ENCODE measurements around the gene CREG1. TPM values are rescaled to one million over a fixed set of nuclear protein-coding genes. Genes with fewer than 3 reads are reported as not detected.

Gene CREG1
- polyA plus RNA-seq, 2 donors = 41.9 to 72.7 TPM

DNA sequence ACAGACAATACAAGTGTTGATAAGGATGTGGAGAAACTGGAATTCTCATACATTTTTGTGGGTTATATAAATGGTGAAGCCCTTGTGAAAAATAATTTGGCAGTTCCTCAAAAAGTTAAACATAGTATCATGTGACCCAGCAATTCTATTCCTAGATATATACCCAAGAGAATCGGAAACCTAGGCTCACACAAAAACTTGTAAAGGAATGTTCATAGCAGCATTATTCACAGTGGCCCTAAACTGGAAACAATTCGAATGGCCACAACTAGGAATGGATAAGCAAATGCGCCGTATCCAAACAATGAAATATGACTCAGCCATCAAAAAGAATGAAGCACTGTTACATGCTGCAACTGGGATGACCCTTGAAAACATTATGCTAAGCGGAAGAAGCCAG is 31.3 kb downstream of the CREG1 start:
- Histone ChIP-seq H3K36me3 (ENCODE audit: control insufficient read depth in 2 of 2, insufficient read depth in 2 of 2, low read length in 1 of 2) (no peaks in the 10 kb centered on the region), H3K4me1 (ENCODE audit: control insufficient read depth in 2 of 2, insufficient read depth in 2 of 2, low read length in 1 of 2) (no peaks in the 10 kb centered on the region), H3K27ac (ENCODE audit: low read depth in 2 of 2, low read length in 1 of 2) (no peak overlapping the region), H3K27me3 (ENCODE audit: control insufficient read depth in 1 of 2, insufficient read depth in 2 of 2, low read length in 2 of 2) (no peaks in the 10 kb centered on the region), H3K4me3 (ENCODE audit: low read depth in 1 of 2, low read length in 2 of 2) (no peak overlapping the region), H3K9me3 (ENCODE audit: control insufficient read depth in 2 of 2, insufficient read depth in 1 of 2, low read depth in 1 of 2, low read length in 1 of 2) (no peaks in the 10 kb centered on the region)
- 93 to 94% methylated on average over 5 of the region's 5 CpGs for WGBS, 2 donors

DNA sequence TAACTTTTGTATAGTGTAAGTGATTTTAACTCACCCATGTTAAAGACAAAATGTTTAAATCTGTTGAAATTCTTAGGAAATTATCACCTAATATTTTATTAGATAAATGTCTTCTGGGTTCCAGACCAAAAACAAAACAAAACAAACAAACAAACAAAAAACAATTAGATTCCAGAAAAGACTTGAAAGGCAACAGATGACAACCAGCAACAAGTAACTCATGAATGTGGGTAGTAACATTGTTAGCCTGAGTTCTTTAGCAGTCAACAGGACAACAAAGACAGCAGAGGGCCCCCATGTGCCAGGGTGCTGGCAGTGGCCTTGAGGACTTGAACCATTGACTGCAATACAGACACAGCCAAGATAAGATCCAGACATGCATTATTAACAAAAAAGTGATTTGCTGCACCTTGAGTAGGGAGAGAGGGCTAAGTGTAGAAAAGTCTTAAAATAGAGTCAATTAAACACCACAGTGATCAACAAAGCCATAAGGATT is 32.8 kb downstream of the CREG1 start:
- H3K36me3 ChIP-seq (ENCODE audit: control insufficient read depth in 2 of 2, insufficient read depth in 2 of 2, low read length in 1 of 2) = no peaks in the 10 kb centered on the region
- no peaks in the 10 kb centered on the region for H3K27me3 ChIP-seq (ENCODE audit: control insufficient read depth in 1 of 2, insufficient read depth in 2 of 2, low read length in 2 of 2)
- no peak overlapping the region for H3K4me3 ChIP-seq (ENCODE audit: low read depth in 1 of 2, low read length in 2 of 2)
- no peaks in the 10 kb centered on the region for H3K4me1 ChIP-seq (ENCODE audit: control insufficient read depth in 2 of 2, insufficient read depth in 2 of 2, low read length in 1 of 2)
- H3K27ac ChIP-seq (ENCODE audit: low read depth in 2 of 2, low read length in 1 of 2) = no peak overlapping the region
- H3K9me3 ChIP-seq (ENCODE audit: control insufficient read depth in 2 of 2, insufficient read depth in 1 of 2, low read depth in 1 of 2, low read length in 1 of 2) = no peaks in the 10 kb centered on the region

DNA sequence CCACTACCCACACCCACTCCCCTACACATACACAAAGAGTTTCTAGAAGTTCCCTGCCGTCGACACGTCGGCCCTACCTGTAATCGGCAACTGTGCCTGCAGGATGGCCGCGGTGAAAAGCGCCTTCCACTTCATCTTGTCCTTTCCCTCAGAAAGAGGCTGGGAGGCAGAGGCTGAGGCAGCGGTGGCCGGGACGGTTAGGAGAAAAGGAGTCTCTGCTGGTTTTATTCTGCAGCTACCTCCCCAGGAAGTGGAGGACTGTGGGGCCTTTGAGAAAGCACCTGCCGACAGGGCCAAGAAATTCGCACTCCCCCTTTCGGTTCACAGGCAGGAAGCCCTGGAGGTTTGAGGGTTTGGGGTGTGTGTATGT is 35.2 kb downstream of the CREG1 start, which contains the start of gene CD247:
Gene CD247, minus strand, starts transcription at position 199 of the 370 bp plus-strand sequence. Its CDS starts 64 bp downstream, at position 135.
- WGBS, 2 donors = 76 to 77% methylated on average over 14 of the region's 14 CpGs
- Histone ChIP-seq H3K27me3 (ENCODE audit: control insufficient read depth in 1 of 2, insufficient read depth in 2 of 2, low read length in 2 of 2) (no peaks in the 10 kb centered on the region), H3K4me3 (ENCODE audit: low read depth in 1 of 2, low read length in 2 of 2) (peak within 1 kb of the TSS; percentile 2 to 39), H3K4me1 (ENCODE audit: control insufficient read depth in 2 of 2, insufficient read depth in 2 of 2, low read length in 1 of 2) (no peaks in the 10 kb centered on the region), H3K9me3 (ENCODE audit: control insufficient read depth in 2 of 2, insufficient read depth in 1 of 2, low read depth in 1 of 2, low read length in 1 of 2) (no peaks in the 10 kb centered on the region), H3K27ac (ENCODE audit: low read depth in 2 of 2, low read length in 1 of 2) (peak within 1 kb of the TSS; percentile 13 to 40), H3K36me3 (ENCODE audit: control insufficient read depth in 2 of 2, insufficient read depth in 2 of 2, low read length in 1 of 2) (no peaks in the 10 kb centered on the region)

DNA sequence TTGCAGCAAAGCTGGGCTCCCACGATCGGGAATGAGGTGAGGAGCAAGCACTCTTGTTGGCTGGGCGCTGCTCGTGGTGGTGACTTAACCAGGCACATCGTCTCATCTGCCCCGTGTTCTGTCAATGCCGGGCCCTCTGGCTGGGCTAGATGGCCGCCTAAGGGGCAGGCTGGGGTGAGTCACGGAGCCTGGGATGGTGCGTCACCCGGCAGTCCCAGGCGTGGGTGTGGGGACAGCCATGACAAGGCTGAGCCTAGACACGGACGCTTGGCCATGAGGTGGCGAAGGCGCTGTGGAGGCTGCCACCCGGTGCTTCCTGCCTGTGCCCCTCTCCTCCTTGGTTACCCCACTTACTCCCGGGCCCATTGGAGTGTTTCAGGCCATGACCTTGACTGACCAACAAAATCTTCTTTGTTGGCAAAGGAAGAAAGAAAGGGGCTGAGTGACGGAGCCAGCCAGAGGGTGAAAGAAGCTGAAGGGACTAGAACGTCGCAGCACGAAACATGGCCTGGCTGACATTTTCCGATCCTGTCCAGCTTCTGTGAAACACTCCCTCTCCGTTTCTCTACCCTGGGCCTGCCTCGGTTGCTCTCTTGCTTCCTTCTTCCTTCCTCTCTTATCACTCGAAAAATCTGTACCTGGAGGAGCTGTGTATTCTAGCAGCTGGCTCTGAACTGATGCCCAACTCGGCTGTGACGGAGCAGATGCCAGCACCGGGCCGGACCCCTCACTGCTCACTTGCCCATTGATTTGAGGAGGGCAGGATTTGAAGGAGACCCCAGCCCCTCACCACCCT is 35.8 kb downstream of the CREG1 start:
- H3K9me3 ChIP-seq (ENCODE audit: control insufficient read depth in 2 of 2, insufficient read depth in 1 of 2, low read depth in 1 of 2, low read length in 1 of 2) = no peaks in the 10 kb centered on the region
- H3K27ac ChIP-seq (ENCODE audit: low read depth in 2 of 2, low read length in 1 of 2) = peak overlapping the region; percentile 13 to 40
- peak overlapping the region; percentile 2 to 39 for H3K4me3 ChIP-seq (ENCODE audit: low read depth in 1 of 2, low read length in 2 of 2)
- H3K4me1 ChIP-seq (ENCODE audit: control insufficient read depth in 2 of 2, insufficient read depth in 2 of 2, low read length in 1 of 2) = no peaks in the 10 kb centered on the region
- no peaks in the 10 kb centered on the region for H3K27me3 ChIP-seq (ENCODE audit: control insufficient read depth in 1 of 2, insufficient read depth in 2 of 2, low read length in 2 of 2)
- H3K36me3 ChIP-seq (ENCODE audit: control insufficient read depth in 2 of 2, insufficient read depth in 2 of 2, low read length in 1 of 2) = no peaks in the 10 kb centered on the region
- WGBS, 2 donors = 79 to 84% methylated on average over 30 of the region's 30 CpGs

- no peaks in the 10 kb centered on the region for H3K9me3 ChIP-seq (ENCODE audit: control insufficient read depth in 2 of 2, insufficient read depth in 1 of 2, low read depth in 1 of 2, low read length in 1 of 2)
- no peaks in the 10 kb centered on the region for H3K36me3 ChIP-seq (ENCODE audit: control insufficient read depth in 2 of 2, insufficient read depth in 2 of 2, low read length in 1 of 2)
- WGBS, 2 donors = 78 to 80% methylated on average over 19 of the region's 19 CpGs
- no peaks in the 10 kb centered on the region for H3K4me1 ChIP-seq (ENCODE audit: control insufficient read depth in 2 of 2, insufficient read depth in 2 of 2, low read length in 1 of 2)
- H3K4me3 ChIP-seq (ENCODE audit: low read depth in 1 of 2, low read length in 2 of 2) = peak overlapping the region; percentile 2 to 39
- no peaks in the 10 kb centered on the region for H3K27me3 ChIP-seq (ENCODE audit: control insufficient read depth in 1 of 2, insufficient read depth in 2 of 2, low read length in 2 of 2)
- peak overlapping the region; percentile 13 to 16 for H3K27ac ChIP-seq (ENCODE audit: low read depth in 2 of 2, low read length in 1 of 2)
These were observed 36.9 kb downstream of the CREG1 start for GRCh38 chr1:167516404-167517388.

- Histone ChIP-seq H3K27me3 (ENCODE audit: control insufficient read depth in 1 of 2, insufficient read depth in 2 of 2, low read length in 2 of 2) (no peaks in the 10 kb centered on the region), H3K36me3 (ENCODE audit: control insufficient read depth in 2 of 2, insufficient read depth in 2 of 2, low read length in 1 of 2) (no peaks in the 10 kb centered on the region), H3K4me1 (ENCODE audit: control insufficient read depth in 2 of 2, insufficient read depth in 2 of 2, low read length in 1 of 2) (no peaks in the 10 kb centered on the region), H3K9me3 (ENCODE audit: control insufficient read depth in 2 of 2, insufficient read depth in 1 of 2, low read depth in 1 of 2, low read length in 1 of 2) (no peaks in the 10 kb centered on the region), H3K4me3 (ENCODE audit: low read depth in 1 of 2, low read length in 2 of 2) (no peak overlapping the region), H3K27ac (ENCODE audit: low read depth in 2 of 2, low read length in 1 of 2) (no peak overlapping the region)
- 79 to 82% methylated on average over 4 of the region's 4 CpGs for WGBS, 2 donors
These were observed 37.7 kb downstream of the CREG1 start for GRCh38 chr1:167515893-167516321.

GRCh38 chr1:167515461-167515860 is 38.1 kb downstream of the CREG1 start:
- no peak overlapping the region for H3K4me3 ChIP-seq (ENCODE audit: low read depth in 1 of 2, low read length in 2 of 2)
- H3K36me3 ChIP-seq (ENCODE audit: control insufficient read depth in 2 of 2, insufficient read depth in 2 of 2, low read length in 1 of 2) = no peaks in the 10 kb centered on the region
- peaks cover 0 to 3% of the 10 kb centered on the region in 2 donors for H3K4me1 ChIP-seq (ENCODE audit: control insufficient read depth in 2 of 2, insufficient read depth in 2 of 2, low read length in 1 of 2)
- no peaks in the 10 kb centered on the region for H3K9me3 ChIP-seq (ENCODE audit: control insufficient read depth in 2 of 2, insufficient read depth in 1 of 2, low read depth in 1 of 2, low read length in 1 of 2)
- H3K27me3 ChIP-seq (ENCODE audit: control insufficient read depth in 1 of 2, insufficient read depth in 2 of 2, low read length in 2 of 2) = no peaks in the 10 kb centered on the region
- 82 to 94% methylated on average over 3 of the region's 3 CpGs for WGBS, 2 donors
- H3K27ac ChIP-seq (ENCODE audit: low read depth in 2 of 2, low read length in 1 of 2) = no peak overlapping the region

DNA sequence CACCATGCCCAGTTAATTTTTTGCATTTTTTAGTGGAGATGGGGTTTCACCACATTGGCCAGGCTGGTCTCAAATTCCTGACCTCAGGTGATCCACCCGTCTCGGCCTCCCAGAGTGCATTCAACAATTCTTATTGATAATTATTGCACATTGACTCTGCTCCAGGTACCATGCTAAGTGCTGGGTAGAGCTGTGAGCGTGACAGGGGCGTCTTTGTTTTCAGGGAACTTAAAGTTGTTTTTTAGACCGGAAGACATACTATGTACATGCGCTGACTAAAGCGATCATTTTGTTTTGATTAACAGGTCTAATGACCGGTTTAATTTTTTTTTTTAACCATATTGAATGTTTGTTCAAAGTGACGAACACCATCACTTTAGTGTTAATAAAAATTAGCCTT is 39.3 kb downstream of the CREG1 start:
- peaks cover 3 to 6% of the 10 kb centered on the region in 2 donors for H3K4me1 ChIP-seq (ENCODE audit: control insufficient read depth in 2 of 2, insufficient read depth in 2 of 2, low read length in 1 of 2)
- H3K36me3 ChIP-seq (ENCODE audit: control insufficient read depth in 2 of 2, insufficient read depth in 2 of 2, low read length in 1 of 2) = no peaks in the 10 kb centered on the region
- no peaks in the 10 kb centered on the region for H3K27me3 ChIP-seq (ENCODE audit: control insufficient read depth in 1 of 2, insufficient read depth in 2 of 2, low read length in 2 of 2)
- H3K9me3 ChIP-seq (ENCODE audit: control insufficient read depth in 2 of 2, insufficient read depth in 1 of 2, low read depth in 1 of 2, low read length in 1 of 2) = no peaks in the 10 kb centered on the region
- no peak overlapping the region for H3K27ac ChIP-seq (ENCODE audit: low read depth in 2 of 2, low read length in 1 of 2)
- H3K4me3 ChIP-seq (ENCODE audit: low read depth in 1 of 2, low read length in 2 of 2) = no peak overlapping the region
- 77 to 86% methylated on average over 9 of the region's 9 CpGs for WGBS, 2 donors

DNA sequence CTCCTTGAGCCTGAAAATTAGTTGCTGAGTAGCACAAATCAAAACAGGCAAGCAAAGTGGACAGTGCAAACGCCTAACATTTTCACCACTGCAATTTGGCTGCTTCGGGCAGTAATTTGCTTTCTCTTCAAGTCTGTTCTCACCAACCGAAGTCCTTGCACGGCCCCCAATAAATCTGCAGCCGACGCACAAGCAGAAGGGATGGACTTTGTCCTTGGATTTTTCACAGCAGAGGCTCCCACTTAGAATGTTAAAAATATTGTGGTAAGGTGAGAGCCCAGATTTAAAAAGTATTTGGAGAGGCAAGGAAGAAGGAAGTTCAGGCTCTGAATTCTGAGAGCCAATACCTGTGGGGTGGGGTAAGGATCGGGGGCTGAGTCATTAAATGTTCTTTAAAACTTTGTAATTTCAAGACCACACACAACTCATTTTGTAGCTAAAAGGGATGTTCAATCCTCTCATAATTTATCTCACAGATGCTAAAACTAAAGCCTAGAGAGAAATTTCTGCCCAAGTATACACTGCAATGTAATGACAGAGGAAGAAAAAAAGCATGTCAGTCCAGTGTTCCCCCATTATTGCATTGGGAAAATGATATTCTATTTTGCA is 41.4 kb downstream of the CREG1 start:
- WGBS, 2 donors = 41 to 59% methylated on average over 7 of the region's 7 CpGs
- no peak overlapping the region for H3K27ac ChIP-seq (ENCODE audit: low read depth in 2 of 2, low read length in 1 of 2)
- no peaks in the 10 kb centered on the region for H3K9me3 ChIP-seq (ENCODE audit: control insufficient read depth in 2 of 2, insufficient read depth in 1 of 2, low read depth in 1 of 2, low read length in 1 of 2)
- H3K36me3 ChIP-seq (ENCODE audit: control insufficient read depth in 2 of 2, insufficient read depth in 2 of 2, low read length in 1 of 2) = no peaks in the 10 kb centered on the region
- peaks cover 3 to 6% of the 10 kb centered on the region in 2 donors for H3K4me1 ChIP-seq (ENCODE audit: control insufficient read depth in 2 of 2, insufficient read depth in 2 of 2, low read length in 1 of 2)
- no peaks in the 10 kb centered on the region for H3K27me3 ChIP-seq (ENCODE audit: control insufficient read depth in 1 of 2, insufficient read depth in 2 of 2, low read length in 2 of 2)
- H3K4me3 ChIP-seq (ENCODE audit: low read depth in 1 of 2, low read length in 2 of 2) = no peak overlapping the region

Measured in esophagus (tissue), 2 donors.